Measurements from ENCODE around the gene KRTAP2-1. TPM values are rescaled to one million over a fixed set of nuclear protein-coding genes. Genes with fewer than 3 reads are reported as not detected.

Gene KRTAP2-1
- total and polyA plus RNA-seq, 2 of the 8 experiments (the other 6 are each of a cell fraction or from before 2014, with no cell fraction given), result not detected

GRCh38 chr17:41037853-41038350 lies 9.2 kb downstream of the KRTAP2-1 start:
- no peak overlapping the region for H3K27ac ChIP-seq (ENCODE audit: low read depth, low read length)
- H3K27me3 ChIP-seq (replicated peaks in 1 of 4; ENCODE audit: control insufficient read depth in 3 of 4, extremely low read depth in 1 of 4, insufficient read depth in 3 of 4, low read length in 3 of 4), result no peaks in the 10 kb centered on the region
- peaks cover 0 to 9% (median 2%) of the 10 kb centered on the region in 4 experiments; a peak in 4 of 7 replicates for H3K4me1 ChIP-seq (replicated peaks in 1 of 4; ENCODE audit: control insufficient read depth in 3 of 4, insufficient read depth in 4 of 4, low read length in 3 of 4)
- H3K4me2 ChIP-seq (ENCODE audit: insufficient read depth in 1 of 2, low read depth in 2 of 2, low read length in 2 of 2), result no peak overlapping the region
- no peaks in the 10 kb centered on the region for H4K20me1 ChIP-seq (replicated peaks in 1 of 2; ENCODE audit: control insufficient read depth in 1 of 2, insufficient read depth in 2 of 2, low read length in 2 of 2)
- no peak overlapping the region for H3K9ac ChIP-seq (replicated peaks in 1 of 4; ENCODE audit: extremely low read depth in 1 of 4, low read depth in 3 of 4, low read length in 3 of 4)
- FAIRE-seq (no peak), DNase-seq (ENCODE audit: low read depth in 1 of 2, low spot score in 2 of 2) (no peak)
- no peak overlapping the region for H4K5ac ChIP-seq (ENCODE audit: insufficient read length, low read depth, low read length)
- CTCF ChIA-PET (ENCODE audit: partially characterized antibody), result interaction anchor here (1.1 kb wide), 1 partner anchor 11 kb away, joined by 3 read pairs; no protein-coding TSS in a partner anchor
- 74% methylated on average over 2 of the region's 2 CpGs; no CpG with 5 or more reads in 1 of the 2 experiments for WGBS, 2 experiments (ENCODE audit: extremely low coverage in 1 of 2, insufficient coverage in 1 of 2, insufficient read length in 1 of 2, insufficient replicate concordance in 2 of 2, low coverage in 1 of 2, low lambda C conversion rate in 2 of 2, missing lambda C conversion rate in 1 of 2)
- no peak overlapping the region for H2BK12ac ChIP-seq (ENCODE audit: low read depth, low read length)
- no peak overlapping the region for H2AFZ ChIP-seq (ENCODE audit: low read length)
- no peak overlapping the region for H3K14ac ChIP-seq (ENCODE audit: insufficient read length)
- H3K23me2 ChIP-seq (ENCODE audit: low read depth, low read length), result no peaks in the 10 kb centered on the region
- no peak overlapping the region for H2AK5ac ChIP-seq (ENCODE audit: low read depth, low read length)
- H2BK120ac ChIP-seq (replicated peaks; ENCODE audit: low read depth, low read length), result no peak overlapping the region
- H3K18ac ChIP-seq (ENCODE audit: extremely low read depth, low read length), result no peak overlapping the region
- no peak overlapping the region for H3K23ac ChIP-seq (ENCODE audit: insufficient read length)
- H3K9me3 ChIP-seq (ENCODE audit: insufficient read depth in 2 of 2, low read depth in 1 of 2, low read length in 1 of 2), result no peaks in the 10 kb centered on the region
- H2BK15ac ChIP-seq (ENCODE audit: low read length), result no peak overlapping the region
- no peak overlapping the region; a peak in 1 of 8 replicates for H3K4me3 ChIP-seq (ENCODE audit: extremely low read depth in 1 of 4, insufficient read depth in 2 of 4, low read depth in 3 of 4, low read length in 4 of 4)
- H3K4ac ChIP-seq (replicated peaks; ENCODE audit: insufficient read length, low read depth, low read length), result no peak overlapping the region
- no peaks in the 10 kb centered on the region for H3K79me2 ChIP-seq (ENCODE audit: control insufficient read depth in 1 of 2, insufficient read depth in 2 of 2, low read length in 2 of 2)
- H2BK5ac ChIP-seq (ENCODE audit: low read depth, low read length), result no peak overlapping the region; the same call in 1 of the 2 replicates
- no peaks in the 10 kb centered on the region for H3K36me3 ChIP-seq (ENCODE audit: control insufficient read depth in 2 of 4, insufficient read depth in 4 of 4, low read length in 3 of 4)
- no peak overlapping the region for H4K91ac ChIP-seq (replicated peaks; ENCODE audit: insufficient read length, low read length)
- no peak overlapping the region for H4K8ac ChIP-seq (ENCODE audit: extremely low read depth, insufficient read depth, low read length)
- POLR2A ChIA-PET (ENCODE audit: partially characterized antibody), result no interaction called here
- H2BK20ac ChIP-seq (ENCODE audit: low read length), result no peak overlapping the region
- H3K79me1 ChIP-seq (ENCODE audit: low read depth, low read length), result no peaks in the 10 kb centered on the region
- no peak overlapping the region for H3K56ac ChIP-seq (replicated peaks; ENCODE audit: insufficient read length, low read depth, low read length)
- no peak for TF ChIP-seq SP1 (IDR thresholded peaks at IDR 0.05; ENCODE audit: low read depth, low read length)
- no peak for TF ChIP-seq TEAD4 (IDR thresholded peaks at IDR 0.05; ENCODE audit: low read depth, low read length)
- no peak for TF ChIP-seq ATF2 (IDR thresholded peaks at IDR 0.05; ENCODE audit: low read length)
- no peak for TF ChIP-seq RXRA (IDR thresholded peaks at IDR 0.05; ENCODE audit: insufficient read depth, low read depth, low read length)
- no peak for TF ChIP-seq CTBP2 (IDR thresholded peaks at IDR 0.05; ENCODE audit: borderline replicate concordance, insufficient read depth, insufficient read length, low read length)
- TF ChIP-seq E2F6 (IDR thresholded peaks at IDR 0.05), result no peak
- TF ChIP-seq EZH2 (IDR thresholded peaks at IDR 0.05; ENCODE audit: low read depth, low read length, severe bottlenecking), result no peak
- no peak for TF ChIP-seq GTF2F1 (IDR thresholded peaks at IDR 0.05; ENCODE audit: borderline replicate concordance, low read depth, low read length)
- no peak for TF ChIP-seq EP300 (IDR thresholded peaks at IDR 0.05; ENCODE audit: borderline replicate concordance in 1 of 2, low read depth in 2 of 2, low read length in 2 of 2)
- no peak for TF ChIP-seq SIRT6 (IDR thresholded peaks at IDR 0.05; ENCODE audit: low read length)

Measured in H1 (cell line).